CD14-positive monocyte (primary cell): Measurements from ENCODE around the gene OLFM1. TPM values are rescaled to one million over a fixed set of nuclear protein-coding genes. Genes with fewer than 3 reads are reported as not detected.

ENCODE experiments used
- DNase-seq, 3 donors: peaks; one replicate each; pipeline ENCODE4 v3.0.0-alpha.2; 2011 to 2022
- H2AFZ ChIP-seq: 2 replicates; pipeline ENCODE4 v1.6.0; 2012; ENCODE audit warnings: mild to moderate bottlenecking, low read depth, low read length, inconsistent platforms; ENCODE audit not compliant: insufficient read depth, poor library complexity, severe bottlenecking
- H3K27ac ChIP-seq, 2 donors: 1 replicate in 1 of 2; 2 replicates in 1 of 2; pipeline ENCODE4 v1.5.1; 2012 to 2013; ENCODE audit warnings: low read length in 2 of 2, control low read depth in 1 of 2, inconsistent platforms in 1 of 2, low read depth in 1 of 2, mild to moderate bottlenecking in 1 of 2
- H3K27me3 ChIP-seq, 2 donors: one replicate each; pipeline versions ENCODE4 v1.6.0 to v1.6.1; 2011 to 2013; ENCODE audit warnings: low read length in 2 of 2; ENCODE audit not compliant: control insufficient read depth in 2 of 2, insufficient read depth in 2 of 2
- H3K36me3 ChIP-seq, 2 donors: replicated peaks in 1 of 2; 1 replicate in 1 of 2; 2 replicates in 1 of 2; pipeline versions ENCODE4 v1.5.1 to v1.6.1; 2012 to 2013; ENCODE audit warnings: low read length in 2 of 2, control low read depth in 1 of 2, inconsistent platforms in 1 of 2, mild to moderate bottlenecking in 1 of 2; ENCODE audit not compliant: insufficient read depth in 2 of 2, control insufficient read depth in 1 of 2
- H3K4me1 ChIP-seq, 2 donors: 1 replicate in 1 of 2; 2 replicates in 1 of 2; pipeline versions ENCODE4 v1.5.1 to v1.6.1; 2012 to 2013; ENCODE audit warnings: low read length in 2 of 2, control low read depth in 1 of 2, inconsistent platforms in 1 of 2, mild to moderate bottlenecking in 1 of 2, moderate library complexity in 1 of 2; ENCODE audit not compliant: insufficient read depth in 2 of 2, control insufficient read depth in 1 of 2
- H3K4me2 ChIP-seq: replicated peaks from 2 replicates; pipeline ENCODE3; 2012; ENCODE audit warnings: low read length, moderate library complexity, mild to moderate bottlenecking; ENCODE audit not compliant: poor library complexity, severe bottlenecking; ENCODE audit errors: extremely low read depth
- H3K4me3 ChIP-seq, 3 experiments: fragments of 200-600 bp in 1 of 3; sonication (generic) in 1 of 3; replicated peaks in 1 of 3; 1 replicate in 2 of 3; 2 replicates in 1 of 3; pipeline ENCODE4 v1.5.1; 2011 to 2013; ENCODE audit warnings: low read length in 3 of 3, mild to moderate bottlenecking in 3 of 3, control low read depth in 2 of 3, low read depth in 2 of 3, inconsistent platforms in 1 of 3, moderate library complexity in 1 of 3
- H3K79me2 ChIP-seq: 2 replicates; pipeline ENCODE4 v1.6.0; 2012; ENCODE audit warnings: mild to moderate bottlenecking, control low read depth, inconsistent platforms, low read length, moderate library complexity; ENCODE audit not compliant: insufficient read depth
- H3K9ac ChIP-seq: 2 replicates; pipeline ENCODE4 v1.6.0; 2017; ENCODE audit warnings: low read length, mild to moderate bottlenecking; ENCODE audit not compliant: insufficient read depth, poor library complexity, severe bottlenecking
- H3K9me3 ChIP-seq, 2 donors: replicated peaks in 1 of 2; 1 replicate in 1 of 2; 2 replicates in 1 of 2; pipeline versions ENCODE4 v1.5.1 to v1.6.1; 2012 to 2013; ENCODE audit warnings: low read length in 2 of 2, control low read depth in 1 of 2; ENCODE audit not compliant: control insufficient read depth in 1 of 2, insufficient read depth in 1 of 2
- H4K20me1 ChIP-seq: 2 replicates; pipeline ENCODE4 v1.6.0; 2012; ENCODE audit warnings: mild to moderate bottlenecking, low read length, control low read depth, moderate library complexity; ENCODE audit not compliant: insufficient read depth
- H3K27ac Mint-ChIP-seq, 7 donors: one replicate each; pipeline ENCODE4 v1.8.0; 2020; ENCODE audit warnings: mild to moderate bottlenecking in 7 of 7, mixed read lengths in 7 of 7, moderate library complexity in 6 of 7, inconsistent platforms in 2 of 7
- H3K27me3 Mint-ChIP-seq, 3 donors: one replicate each; pipeline ENCODE4 v1.8.0; 2021 to 2022; ENCODE audit warnings: low read depth in 3 of 3, mild to moderate bottlenecking in 3 of 3, mixed read lengths in 3 of 3, moderate library complexity in 3 of 3, inconsistent platforms in 1 of 3
- H3K36me3 Mint-ChIP-seq, 2 donors: one replicate each; pipeline ENCODE4 v1.8.0; 2020; ENCODE audit warnings: mixed read lengths in 2 of 2, inconsistent platforms in 1 of 2, mild to moderate bottlenecking in 1 of 2
- H3K4me1 Mint-ChIP-seq: one replicate; pipeline ENCODE4 v1.8.0; 2020; ENCODE audit warnings: mild to moderate bottlenecking, mixed read lengths
- H3K4me3 Mint-ChIP-seq, 2 donors: one replicate each; pipeline ENCODE4 v1.8.0; 2020; ENCODE audit warnings: mild to moderate bottlenecking in 2 of 2, mixed read lengths in 2 of 2, moderate library complexity in 1 of 2
- H3K9me3 Mint-ChIP-seq, 7 donors: one replicate each; pipeline ENCODE4 v1.8.0; 2020 to 2022; ENCODE audit warnings: mixed read lengths in 7 of 7, mild to moderate bottlenecking in 6 of 7, moderate library complexity in 6 of 7, inconsistent platforms in 2 of 7
- WGBS: methylation state at CpG from one replicate; pipeline ENCODE4 v1.1.5; 2013; ENCODE audit warnings: missing lambda C conversion rate; ENCODE audit not compliant: insufficient coverage; 5-methylcytosine and 5-hydroxymethylcytosine counted together
- intact Hi-C, 2 donors: fragments of 100-400 bp; cut with micrococcal nuclease; formaldehyde crosslinking; loops; one replicate each; pipeline versions ENCODE4 v1.15.0 to v1.15.1; 2023
- polyA plus RNA-seq, 3 donors: library from polyadenylated mRNA; depleted of rRNA in 1 of 3; unstranded in 2 of 3; stranded (reverse) in 1 of 3; fragments of 300-500 nt in 2 of 3; fragments of >200 nt in 1 of 3; fragmentation: Illumina TruSeq in 2 of 3; gene quantifications; 1 replicate in 2 of 3; 2 replicates in 1 of 3; pipeline ENCODE4 v1.2.3, GENCODE V29; 2012 to 2021
- TF ChIP-seq, protein P1 (sequence below): fragments of 200-600 bp; IDR thresholded peaks from one replicate; pipeline ENCODE4 v1.8.0; 2022; ENCODE audit warnings: antibody characterized with exemption, mild to moderate bottlenecking

OLFM1 gene
- polyA plus RNA-seq, 3 donors = 7.6 to 10.9 (median 9.4) TPM

DNA sequence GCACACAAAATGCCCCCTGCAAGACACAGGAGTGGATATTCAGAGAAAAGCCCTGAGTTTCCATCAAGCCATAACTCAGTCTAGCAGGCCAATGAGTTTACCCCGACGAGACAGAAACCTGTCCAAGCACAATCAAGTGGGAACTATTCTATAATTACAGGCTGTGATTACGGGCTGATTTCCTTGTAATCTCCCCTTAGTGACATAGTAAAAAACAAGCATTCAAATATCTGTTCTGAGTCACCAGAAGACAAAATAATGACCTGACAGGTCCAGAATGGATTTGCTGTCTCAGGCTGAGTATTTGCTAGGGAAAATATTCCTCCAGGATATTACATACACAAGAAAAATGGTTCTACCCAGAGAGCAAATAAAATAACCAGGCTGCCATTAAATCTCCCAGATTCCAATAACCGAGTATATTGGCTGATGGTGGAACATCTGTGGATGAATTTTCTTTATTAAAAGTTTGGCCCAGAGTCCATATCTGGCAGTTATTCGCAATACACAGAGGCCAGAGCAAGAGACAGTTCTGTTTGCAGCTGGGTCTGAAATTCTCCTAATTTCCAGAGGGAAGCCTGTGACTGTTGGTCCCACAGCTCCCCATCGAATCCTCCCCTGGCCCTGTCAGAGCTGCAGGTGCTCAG is 35.8 kb downstream of the OLFM1 start:
- Mint-ChIP-seq H3K36me3 (no peaks in the 10 kb centered on the region), H3K4me1 (no peaks in the 10 kb centered on the region), H3K4me3 (no peak overlapping the region), H3K9me3 (peaks cover under 1 to 19% (median 10%) of the 10 kb centered on the region in 7 donors), H3K27me3 (peaks cover 4 to 7% (median 5%) of the 10 kb centered on the region in 3 donors), H3K27ac (no peak overlapping the region)
- H3K9me3 ChIP-seq = no peaks in the 10 kb centered on the region
- no peak overlapping the region for H3K4me3 ChIP-seq
- no peak overlapping the region for H3K27ac ChIP-seq
- H3K4me1 ChIP-seq = no peaks in the 10 kb centered on the region
- H3K4me2 ChIP-seq = no peak overlapping the region
- H3K9ac ChIP-seq = no peak overlapping the region
- H3K27me3 ChIP-seq = no peaks in the 10 kb centered on the region
- intact Hi-C loops = no loop called here
- no peaks in the 10 kb centered on the region for H3K36me3 ChIP-seq
- DNase-seq = no peak
- TF ChIP-seq, protein P1, sequence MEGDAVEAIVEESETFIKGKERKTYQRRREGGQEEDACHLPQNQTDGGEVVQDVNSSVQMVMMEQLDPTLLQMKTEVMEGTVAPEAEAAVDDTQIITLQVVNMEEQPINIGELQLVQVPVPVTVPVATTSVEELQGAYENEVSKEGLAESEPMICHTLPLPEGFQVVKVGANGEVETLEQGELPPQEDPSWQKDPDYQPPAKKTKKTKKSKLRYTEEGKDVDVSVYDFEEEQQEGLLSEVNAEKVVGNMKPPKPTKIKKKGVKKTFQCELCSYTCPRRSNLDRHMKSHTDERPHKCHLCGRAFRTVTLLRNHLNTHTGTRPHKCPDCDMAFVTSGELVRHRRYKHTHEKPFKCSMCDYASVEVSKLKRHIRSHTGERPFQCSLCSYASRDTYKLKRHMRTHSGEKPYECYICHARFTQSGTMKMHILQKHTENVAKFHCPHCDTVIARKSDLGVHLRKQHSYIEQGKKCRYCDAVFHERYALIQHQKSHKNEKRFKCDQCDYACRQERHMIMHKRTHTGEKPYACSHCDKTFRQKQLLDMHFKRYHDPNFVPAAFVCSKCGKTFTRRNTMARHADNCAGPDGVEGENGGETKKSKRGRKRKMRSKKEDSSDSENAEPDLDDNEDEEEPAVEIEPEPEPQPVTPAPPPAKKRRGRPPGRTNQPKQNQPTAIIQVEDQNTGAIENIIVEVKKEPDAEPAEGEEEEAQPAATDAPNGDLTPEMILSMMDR = no peak
- no peak overlapping the region for H2AFZ ChIP-seq
- 100% methylated on average over 3 of the region's 6 CpGs for WGBS
- no peaks in the 10 kb centered on the region for H4K20me1 ChIP-seq
- H3K79me2 ChIP-seq = no peaks in the 10 kb centered on the region

GRCh38 chr9:135123773-135124134 is 36.3 kb downstream of the OLFM1 start:
- H3K4me3 Mint-ChIP-seq = no peak overlapping the region
- peaks cover 0 to 16% (median 6%) of the 10 kb centered on the region in 7 donors for H3K9me3 Mint-ChIP-seq
- H3K27ac Mint-ChIP-seq = no peak overlapping the region
- H3K36me3 ChIP-seq = no peaks in the 10 kb centered on the region
- H3K27me3 ChIP-seq = no peaks in the 10 kb centered on the region
- H3K4me1 Mint-ChIP-seq = no peaks in the 10 kb centered on the region
- H3K4me3 ChIP-seq = no peak overlapping the region
- H3K9ac ChIP-seq = no peak overlapping the region
- H3K27ac ChIP-seq = no peak overlapping the region
- 95% methylated on average over 4 of the region's 7 CpGs for WGBS
- intact Hi-C loops = no loop called here
- H2AFZ ChIP-seq = no peak overlapping the region
- no peaks in the 10 kb centered on the region for H3K9me3 ChIP-seq
- H3K4me1 ChIP-seq = no peaks in the 10 kb centered on the region
- H3K4me2 ChIP-seq = no peak overlapping the region
- DNase-seq = no peak
- no peaks in the 10 kb centered on the region for H3K36me3 Mint-ChIP-seq
- H3K27me3 Mint-ChIP-seq = peaks cover 4 to 6% (median 5%) of the 10 kb centered on the region in 3 donors
- H3K79me2 ChIP-seq = no peaks in the 10 kb centered on the region
- TF ChIP-seq, protein P1 = no peak
- H4K20me1 ChIP-seq = no peaks in the 10 kb centered on the region
